K562 (cell line): Measurements from ENCODE around the gene PNKD.

Experiments
- ERF ChIP-seq: fragments of 450-650 bp; formaldehyde crosslinking; IDR thresholded peaks from 2 replicates; pipeline ENCODE4 v1.4.0; 2020; ENCODE audit warnings: mild to moderate bottlenecking, mixed read lengths
- ETV5 ChIP-seq: sonication (generic); formaldehyde crosslinking; IDR thresholded peaks from 2 replicates; pipeline ENCODE4 v1.4.0; 2020; ENCODE audit warnings: low read depth, mild to moderate bottlenecking, missing genetic modification reagents
- EWSR1 ChIP-seq: fragments of 450-650 bp; IDR thresholded peaks from 2 replicates; pipeline ENCODE4 v1.6.1; 2018; ENCODE audit warnings: borderline replicate concordance, mild to moderate bottlenecking, low read depth, moderate library complexity; ENCODE audit not compliant: partially characterized antibody
- HDAC2 ChIP-seq: fragments of 450-650 bp; IDR thresholded peaks from 2 replicates; pipeline ENCODE4 v1.6.1; 2016; ENCODE audit warnings: mild to moderate bottlenecking
- KLF16 ChIP-seq: IDR thresholded peaks from 2 replicates; pipeline ENCODE4 v1.6.1; 2016; ENCODE audit warnings: antibody characterized with exemption
- NFRKB ChIP-seq: fragments of 450-650 bp; IDR thresholded peaks from 2 replicates; pipeline ENCODE4 v1.6.1; 2016; ENCODE audit warnings: low read depth
- SMARCC2 ChIP-seq: fragments of 450-650 bp; IDR thresholded peaks from 2 replicates; pipeline ENCODE4 v1.6.1; 2017; ENCODE audit warnings: antibody characterized with exemption, moderate library complexity, mild to moderate bottlenecking, low read depth
- STAG1 ChIP-seq: sonication (generic); formaldehyde crosslinking; IDR thresholded peaks from 2 replicates; pipeline ENCODE4 v1.5.0; 2020; ENCODE audit warnings: missing genetic modification reagents, borderline replicate concordance
- YBX1 ChIP-seq: fragments of 450-650 bp; IDR thresholded peaks from 2 replicates; pipeline ENCODE4 v1.7.1; 2016; ENCODE audit warnings: mild to moderate bottlenecking
- ZBTB1 ChIP-seq: sonication (generic); formaldehyde crosslinking; IDR thresholded peaks from 2 replicates; pipeline ENCODE4 v1.8.1; 2023; ENCODE audit warnings: missing genetic modification reagents, low read depth, mild to moderate bottlenecking, borderline replicate concordance
- ZNF24 ChIP-seq: fragments of 450-650 bp; IDR thresholded peaks from 2 replicates; pipeline ENCODE4 v1.6.1; 2016
- ZZZ3 ChIP-seq: fragments of 450-650 bp; IDR thresholded peaks from 2 replicates; pipeline ENCODE4 v1.6.1; 2016; ENCODE audit warnings: antibody characterized with exemption, mild to moderate bottlenecking, moderate library complexity
- TF ChIP-seq, protein P1 (sequence below), 3 experiments: IDR thresholded peaks in 2 of 3; conservative IDR thresholded peaks in 1 of 3; 2 replicates each; pipeline ENCODE4 v1.5.1; 2011 to 2012; ENCODE audit warnings: low read length in 3 of 3, mild to moderate bottlenecking in 3 of 3, control low read depth in 2 of 3, improper control_type of control experiment in 1 of 3, inconsistent platforms in 1 of 3, low read depth in 1 of 3, mixed read lengths in 1 of 3, moderate library complexity in 1 of 3; ENCODE audit not compliant: insufficient read depth in 2 of 3
- TF ChIP-seq, protein P2 (sequence below), 2 experiments: fragments of 450-650 bp in 1 of 2; sonication (generic) in 1 of 2; formaldehyde crosslinking in 1 of 2; IDR thresholded peaks in 1 of 2; conservative IDR thresholded peaks in 1 of 2; 2 replicates each; pipeline versions ENCODE4 v1.6.1 to v1.8.1; 2016 to 2023; ENCODE audit warnings: mild to moderate bottlenecking in 2 of 2, moderate library complexity in 2 of 2, inconsistent platforms in 1 of 2, missing genetic modification reagents in 1 of 2

- TF ChIP-seq ZBTB1 (CRISPR knock-in tag) (no peak), ETV5 (CRISPR knock-in tag) (no peak), ERF (no peak), SMARCC2 (no peak), NFRKB (no peak), KLF16 (no peak), YBX1 (no peak), EWSR1 (no peak), ZNF24 (no peak), HDAC2 (no peak), STAG1 (no peak), ZZZ3 (no peak)
- TF ChIP-seq, protein P1, sequence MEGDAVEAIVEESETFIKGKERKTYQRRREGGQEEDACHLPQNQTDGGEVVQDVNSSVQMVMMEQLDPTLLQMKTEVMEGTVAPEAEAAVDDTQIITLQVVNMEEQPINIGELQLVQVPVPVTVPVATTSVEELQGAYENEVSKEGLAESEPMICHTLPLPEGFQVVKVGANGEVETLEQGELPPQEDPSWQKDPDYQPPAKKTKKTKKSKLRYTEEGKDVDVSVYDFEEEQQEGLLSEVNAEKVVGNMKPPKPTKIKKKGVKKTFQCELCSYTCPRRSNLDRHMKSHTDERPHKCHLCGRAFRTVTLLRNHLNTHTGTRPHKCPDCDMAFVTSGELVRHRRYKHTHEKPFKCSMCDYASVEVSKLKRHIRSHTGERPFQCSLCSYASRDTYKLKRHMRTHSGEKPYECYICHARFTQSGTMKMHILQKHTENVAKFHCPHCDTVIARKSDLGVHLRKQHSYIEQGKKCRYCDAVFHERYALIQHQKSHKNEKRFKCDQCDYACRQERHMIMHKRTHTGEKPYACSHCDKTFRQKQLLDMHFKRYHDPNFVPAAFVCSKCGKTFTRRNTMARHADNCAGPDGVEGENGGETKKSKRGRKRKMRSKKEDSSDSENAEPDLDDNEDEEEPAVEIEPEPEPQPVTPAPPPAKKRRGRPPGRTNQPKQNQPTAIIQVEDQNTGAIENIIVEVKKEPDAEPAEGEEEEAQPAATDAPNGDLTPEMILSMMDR (IDR thresholded peaks at IDR 0.05 in 2 of 3, conservative IDR thresholded peaks at IDR 0.05 in 1 of 3; ENCODE audit: insufficient read depth in 2 of 3, low read depth in 1 of 3, low read length in 3 of 3), result no peak
- TF ChIP-seq, protein P2, sequence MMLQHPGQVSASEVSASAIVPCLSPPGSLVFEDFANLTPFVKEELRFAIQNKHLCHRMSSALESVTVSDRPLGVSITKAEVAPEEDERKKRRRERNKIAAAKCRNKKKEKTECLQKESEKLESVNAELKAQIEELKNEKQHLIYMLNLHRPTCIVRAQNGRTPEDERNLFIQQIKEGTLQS (IDR thresholded peaks at IDR 0.05), result no peak
- TF ChIP-seq, protein P2 (CRISPR knock-in tag; conservative IDR thresholded peaks at IDR 0.05), result no peak
Measured at GRCh38 chr2:218313356-218313755, 43.0 kb downstream of the PNKD start.
